Epidermal melanocyte (primary cell): Measurements from ENCODE around the gene PAGE4.

ENCODE experiments used
- DNase-seq: peaks from one replicate; pipeline ENCODE4 v3.0.0; 2011; ENCODE audit warnings: low spot score; ENCODE audit not compliant: insufficient read length

PAGE4 gene, protein sequence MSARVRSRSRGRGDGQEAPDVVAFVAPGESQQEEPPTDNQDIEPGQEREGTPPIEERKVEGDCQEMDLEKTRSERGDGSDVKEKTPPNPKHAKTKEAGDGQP

DNA sequence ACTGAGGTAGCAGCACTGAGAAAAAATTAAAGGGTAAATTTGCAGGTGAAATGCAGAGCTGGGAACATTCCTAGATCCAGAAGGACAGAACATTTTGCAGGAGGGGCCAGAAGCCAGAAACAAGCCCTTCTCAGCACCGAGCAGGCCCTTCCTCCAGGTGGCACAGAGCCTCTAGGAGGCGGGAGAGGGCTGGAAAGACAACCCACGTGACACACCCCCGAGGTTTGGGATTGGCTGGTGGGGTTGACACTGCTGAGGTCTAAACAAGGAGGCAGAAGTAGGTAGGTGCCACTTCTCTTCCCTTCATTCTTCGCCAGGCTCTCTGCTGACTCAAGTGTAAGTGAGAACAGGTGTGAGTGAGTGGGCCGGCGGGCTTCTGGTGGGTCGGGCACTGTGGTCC, at the start of gene PAGE4:
Gene PAGE4 (plus strand): TSS at position 288 of the 400 bp plus-strand sequence. CDS start 1,126 bp downstream, outside the sequence.
- no peak for DNase-seq

DNA sequence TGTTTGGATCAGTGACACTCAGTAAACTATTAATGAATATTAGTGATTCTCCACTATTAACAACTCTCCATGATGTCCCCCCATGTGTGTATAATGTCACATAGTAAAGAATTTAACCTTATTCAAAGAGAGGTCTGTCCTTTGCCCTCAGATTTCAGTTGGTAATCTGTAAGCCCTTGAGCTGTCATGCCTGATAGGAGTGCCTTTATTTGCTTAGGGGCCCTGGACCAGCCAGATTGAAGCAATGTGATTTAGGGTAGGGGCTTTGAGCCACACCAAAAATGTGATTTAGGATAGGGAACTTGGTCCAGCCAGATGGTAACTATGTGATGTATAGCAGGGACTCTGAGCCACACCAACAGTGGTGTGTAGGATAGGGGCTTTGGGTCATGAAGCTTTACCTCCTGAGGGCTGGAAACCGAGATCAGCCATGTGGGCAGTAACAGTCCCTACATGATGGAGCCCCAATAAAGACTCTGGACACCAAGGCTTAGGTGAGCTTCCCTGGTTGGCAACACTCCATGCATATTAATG, 44.3 kb upstream of the PAGE4 start:
- no peak for DNase-seq

DNA sequence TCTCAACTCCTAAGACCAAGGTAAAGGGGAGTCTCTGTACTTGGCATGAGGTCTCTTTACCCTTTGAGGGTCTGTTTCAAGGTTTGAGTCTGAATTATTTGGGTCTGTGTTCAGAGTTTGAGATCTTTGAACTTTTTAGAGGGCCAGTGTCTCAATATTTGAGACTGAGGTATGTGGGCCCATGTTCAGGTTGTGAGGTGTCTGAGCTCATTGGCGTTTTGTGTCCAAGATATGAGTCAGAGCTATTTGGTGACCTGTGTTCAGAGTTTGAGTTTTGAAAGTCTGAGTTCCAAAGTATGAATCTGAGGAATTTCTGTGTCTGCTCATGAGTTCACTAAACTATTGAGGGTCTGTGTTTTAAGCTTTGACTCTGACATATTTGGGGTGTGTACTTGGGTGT, 36.7 kb upstream of the PAGE4 start:
- no peak for DNase-seq

DNA sequence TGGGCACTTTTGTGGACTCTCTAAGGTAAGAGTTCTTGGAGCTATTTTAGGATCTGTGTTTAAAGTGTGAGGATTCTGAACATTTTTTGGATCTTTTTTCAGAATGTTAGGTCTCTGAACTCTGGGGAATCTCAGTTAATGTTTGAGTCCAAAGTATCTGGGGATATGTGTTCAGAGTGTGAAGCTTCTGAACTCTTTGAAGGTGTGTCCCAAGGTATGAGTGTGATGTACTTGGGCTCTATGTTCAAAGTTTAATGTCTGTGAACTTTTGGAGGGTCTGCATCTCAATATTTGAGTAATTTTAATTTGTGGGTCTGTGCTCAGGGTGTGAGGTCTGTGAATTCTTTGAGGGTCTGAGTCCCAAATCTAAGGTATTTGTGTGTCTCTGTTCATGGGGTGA, 35.4 kb upstream of the PAGE4 start:
- DNase-seq: no peak

DNA sequence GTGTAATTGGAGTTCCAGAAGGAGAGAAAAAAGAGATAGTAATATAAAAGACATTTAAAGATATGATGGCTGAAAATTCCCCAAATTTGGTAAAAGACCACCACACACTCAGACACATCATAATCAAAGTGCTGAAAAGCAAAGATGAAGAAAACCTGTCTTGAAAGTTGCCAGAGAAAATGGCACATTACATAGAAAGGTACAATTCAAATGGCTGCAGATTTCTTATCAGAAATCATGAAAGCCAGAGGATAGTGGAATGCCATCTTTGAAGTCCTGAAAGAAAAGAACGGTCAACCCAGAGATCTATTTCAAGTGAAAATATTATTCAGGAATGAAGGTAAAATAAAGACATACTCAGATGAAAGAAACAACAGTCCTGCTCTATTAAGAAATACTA, 29.3 kb upstream of the PAGE4 start:
- no peak for DNase-seq

DNA sequence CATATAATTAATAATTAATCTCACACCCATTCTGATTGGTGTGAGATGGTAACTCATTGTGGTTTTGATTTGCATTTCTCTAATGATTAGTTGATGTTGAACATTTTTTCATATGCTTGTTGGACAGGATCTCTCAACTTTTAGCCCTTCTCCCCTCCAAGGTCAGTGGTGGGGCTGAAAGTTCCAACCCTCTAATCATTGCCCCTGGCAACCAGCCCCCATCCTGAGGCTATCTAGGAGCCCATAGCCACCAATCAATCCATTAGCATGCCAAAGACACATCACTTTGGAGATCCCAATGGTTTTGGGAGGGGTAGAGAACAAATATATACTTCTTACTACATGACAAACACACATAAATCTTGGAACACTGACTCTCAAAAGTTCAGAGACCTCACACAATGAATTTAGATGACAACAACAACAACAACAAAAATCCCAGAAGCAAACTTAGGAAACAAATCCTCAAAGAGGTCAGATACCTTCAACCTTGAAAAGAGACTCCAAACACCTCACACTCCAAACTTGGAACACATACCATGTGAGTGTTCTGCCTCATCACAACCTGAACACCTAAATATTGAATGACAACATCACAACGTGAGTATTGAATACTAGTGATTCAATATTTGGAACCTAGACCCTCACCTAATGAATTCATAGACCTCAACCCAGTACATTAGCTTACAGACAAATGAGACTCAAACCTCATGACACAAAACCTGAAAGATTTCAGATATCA, 19.0 kb upstream of the PAGE4 start:
- no peak for DNase-seq

DNA sequence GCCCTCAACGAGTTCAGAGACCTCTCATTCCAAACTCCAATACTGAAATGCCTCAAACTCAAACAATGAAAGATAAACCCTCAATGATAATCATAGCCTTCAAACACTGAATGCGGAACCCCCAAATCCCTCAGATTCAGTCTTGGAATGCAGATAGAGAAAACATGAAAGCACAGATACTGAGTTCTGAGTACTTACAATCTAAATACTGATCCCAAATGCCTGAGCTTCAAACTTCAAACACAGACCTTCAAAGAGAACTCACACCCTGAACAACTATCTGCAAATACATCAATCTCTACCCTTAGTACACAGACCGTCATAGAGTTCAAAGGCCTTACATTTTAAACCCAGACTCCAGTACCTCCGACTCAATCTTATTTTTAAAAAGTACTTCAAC, 16.9 kb upstream of the PAGE4 start:
- no peak for DNase-seq

DNA sequence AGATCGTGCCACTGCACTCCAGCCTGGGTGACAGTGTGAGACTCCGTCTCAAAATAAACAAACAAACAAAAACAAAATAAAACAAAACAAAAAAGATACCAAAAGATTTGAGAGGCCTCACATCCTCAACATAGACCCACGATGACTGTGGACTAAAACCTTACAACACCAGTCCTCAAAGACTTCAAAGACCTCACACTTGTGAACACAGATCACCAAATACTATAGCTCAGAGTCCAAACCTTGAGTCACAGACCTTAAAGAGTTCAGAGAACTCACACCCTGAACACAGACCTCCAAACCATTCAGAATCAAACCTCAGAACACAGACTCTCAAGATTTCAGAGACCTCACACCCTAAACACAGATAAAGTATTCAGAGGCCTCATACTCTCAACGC, 12.7 kb upstream of the PAGE4 start:
- DNase-seq: no peak

DNA sequence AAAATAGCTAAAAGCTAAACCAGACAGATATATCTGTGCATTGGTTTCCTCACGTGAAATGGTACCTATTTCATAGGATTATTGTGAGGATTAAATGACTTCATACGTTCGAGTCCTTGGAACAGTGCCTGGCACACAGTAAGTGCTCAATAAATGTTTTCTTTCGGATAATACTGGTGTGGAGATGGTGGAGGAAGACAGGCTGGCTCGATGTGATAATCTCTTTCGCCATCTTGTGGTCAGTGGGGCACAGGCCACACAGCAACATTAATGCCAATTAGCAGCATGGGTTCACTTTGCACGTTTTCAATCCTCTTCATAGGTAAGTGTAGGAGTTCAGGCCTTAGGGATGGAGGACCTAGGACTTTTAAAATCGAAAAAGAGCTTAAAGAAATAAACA, 9.3 kb downstream of the PAGE4 start:
- DNase-seq: no peak

DNA sequence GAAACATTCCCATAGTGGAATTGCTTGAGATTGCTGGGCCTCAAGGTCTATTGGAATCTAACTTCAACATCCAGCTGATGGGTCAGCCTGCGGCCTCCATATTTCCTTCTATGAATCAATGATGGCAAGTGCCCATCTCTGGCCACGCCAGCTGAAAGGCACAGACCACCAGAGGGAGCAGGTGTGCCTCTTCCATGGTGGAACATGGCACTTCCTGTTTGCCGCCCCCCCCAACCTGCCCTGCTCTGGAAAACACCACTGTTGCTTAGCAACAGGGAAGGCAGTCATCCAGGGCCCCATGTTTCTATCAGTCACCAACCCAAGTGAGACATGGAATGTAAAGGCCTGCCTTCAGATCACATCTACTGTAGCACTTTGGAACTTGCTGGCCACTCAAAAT, 11.6 kb downstream of the PAGE4 start:
- DNase-seq: no peak

DNA sequence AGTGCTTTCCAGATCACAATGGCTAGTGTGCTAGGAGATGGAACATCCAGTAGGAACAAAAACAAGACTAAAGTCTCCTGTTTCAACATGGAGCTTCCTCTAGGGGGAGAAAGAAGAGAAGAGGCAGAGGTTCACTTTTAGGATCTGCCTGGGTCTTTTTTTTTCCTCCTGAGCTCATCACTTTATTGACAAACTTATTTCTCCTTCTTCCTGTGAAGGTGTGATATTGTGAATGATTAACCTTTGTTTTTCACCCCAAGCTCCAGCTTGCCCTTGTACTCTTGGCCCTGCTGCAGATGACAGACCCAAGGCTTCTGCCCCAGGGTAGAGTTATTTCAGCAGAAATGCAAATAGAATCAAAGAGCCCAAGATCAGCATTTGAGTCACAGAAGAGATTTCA, 13.5 kb downstream of the PAGE4 start:
- DNase-seq: no peak

DNA sequence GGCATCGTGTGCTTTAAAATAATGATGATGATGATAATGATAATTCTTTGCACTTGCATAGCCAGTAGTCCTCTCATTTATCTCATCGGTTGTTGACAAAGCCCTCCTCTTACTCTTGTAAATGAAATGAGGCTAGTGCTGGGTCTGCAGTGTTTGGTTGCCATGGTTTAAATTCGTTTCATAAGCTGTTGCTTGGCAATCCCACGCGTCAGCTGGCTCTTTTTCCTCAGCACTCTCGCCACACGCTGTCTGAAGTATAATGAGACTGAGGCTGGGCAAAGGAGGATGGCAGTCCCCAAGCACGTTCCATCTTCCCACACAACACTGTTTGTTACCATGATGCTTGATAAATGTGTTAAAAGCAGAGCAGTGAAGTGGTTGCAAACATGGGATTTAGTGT, 15.5 kb downstream of the PAGE4 start:
- DNase-seq: no peak

DNA sequence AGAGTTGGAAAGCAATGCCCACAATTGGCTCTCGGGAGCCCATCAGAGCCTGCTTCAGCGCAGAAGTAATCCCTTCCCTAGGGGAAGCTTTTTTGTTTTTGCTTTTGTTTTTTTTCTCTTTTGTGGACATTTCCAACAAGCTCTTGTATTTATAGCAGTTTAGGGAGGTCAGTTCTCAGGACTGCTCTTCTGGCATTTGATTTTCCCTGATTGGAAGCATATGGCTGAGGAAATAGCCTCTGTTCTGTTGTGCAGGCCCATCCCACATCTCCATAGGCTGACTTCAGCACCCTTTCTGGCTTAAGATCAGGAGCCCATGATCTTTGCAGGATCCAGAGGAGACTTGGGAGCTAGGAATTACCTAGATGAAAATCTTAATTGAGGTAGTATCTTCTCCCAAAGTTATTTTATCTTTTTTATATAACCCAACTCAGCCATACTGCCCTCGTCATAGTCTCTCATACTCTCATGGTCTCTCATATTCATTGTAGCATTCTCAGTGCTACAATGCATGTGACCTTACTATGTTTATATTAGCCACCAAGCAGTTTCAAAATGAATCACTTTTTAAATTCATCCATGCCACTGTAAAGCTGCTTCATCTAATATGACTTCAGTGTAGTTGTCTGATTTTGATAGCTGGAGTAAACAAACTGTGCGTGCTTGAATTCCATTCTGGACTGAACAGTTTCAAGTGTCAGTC, 16.7 kb downstream of the PAGE4 start:
- DNase-seq: no peak

DNA sequence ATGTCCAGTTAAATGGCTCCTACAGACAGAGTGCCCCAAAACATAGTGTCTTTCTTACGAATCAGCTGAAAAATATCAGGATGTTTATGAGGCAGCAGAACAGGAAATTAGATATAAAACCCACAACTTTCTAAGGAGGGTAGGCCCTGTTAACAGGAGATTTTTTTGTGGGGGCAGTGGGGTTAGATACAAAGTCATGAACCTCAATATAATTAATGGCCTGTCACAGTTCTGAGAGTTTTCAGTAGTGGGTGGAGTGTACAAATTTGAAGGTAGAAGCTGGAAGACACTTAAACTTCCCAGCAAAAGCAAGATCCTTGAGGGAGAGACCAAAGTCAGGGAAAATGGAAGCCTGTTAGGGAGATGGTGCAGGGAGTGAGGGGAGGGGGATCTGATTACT, 17.4 kb downstream of the PAGE4 start:
- no peak for DNase-seq

DNA sequence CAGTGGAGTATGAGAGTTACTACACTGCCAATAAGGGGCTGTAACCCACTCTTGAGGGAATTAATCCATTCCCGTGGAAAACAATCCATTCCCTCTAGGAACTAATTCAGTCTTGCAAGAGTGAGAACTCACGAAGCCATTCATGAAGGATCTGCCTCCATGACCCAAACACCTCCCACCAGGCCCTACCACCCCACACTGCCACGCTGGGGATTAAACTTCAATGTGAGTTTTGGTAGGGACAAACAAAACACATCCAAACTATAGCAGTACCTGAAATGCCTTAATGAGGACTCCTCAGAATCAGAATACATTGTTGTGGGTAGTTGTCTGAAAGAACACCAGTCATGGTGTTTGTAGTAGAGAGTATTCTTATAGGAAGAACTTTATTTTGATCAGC, 19.2 kb downstream of the PAGE4 start:
- no peak for DNase-seq

DNA sequence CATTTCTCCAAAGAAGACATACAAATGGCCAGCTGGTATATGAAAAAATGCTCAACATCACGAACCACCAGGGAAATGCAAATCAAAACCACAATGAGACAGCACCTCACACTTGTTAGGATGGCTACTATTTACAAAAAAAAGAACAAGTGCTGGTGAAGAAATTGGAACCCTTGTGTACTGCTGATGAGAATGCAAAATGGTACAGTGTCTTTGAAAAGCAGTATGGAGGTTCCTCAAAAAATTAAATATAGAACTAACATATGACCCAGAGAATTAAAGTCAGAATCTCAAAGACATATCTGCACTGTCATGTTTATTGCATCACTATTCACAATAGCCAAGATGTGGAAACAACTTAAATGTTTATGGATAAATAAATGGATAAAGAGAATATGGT, 20.9 kb downstream of the PAGE4 start:
- DNase-seq: no peak

DNA sequence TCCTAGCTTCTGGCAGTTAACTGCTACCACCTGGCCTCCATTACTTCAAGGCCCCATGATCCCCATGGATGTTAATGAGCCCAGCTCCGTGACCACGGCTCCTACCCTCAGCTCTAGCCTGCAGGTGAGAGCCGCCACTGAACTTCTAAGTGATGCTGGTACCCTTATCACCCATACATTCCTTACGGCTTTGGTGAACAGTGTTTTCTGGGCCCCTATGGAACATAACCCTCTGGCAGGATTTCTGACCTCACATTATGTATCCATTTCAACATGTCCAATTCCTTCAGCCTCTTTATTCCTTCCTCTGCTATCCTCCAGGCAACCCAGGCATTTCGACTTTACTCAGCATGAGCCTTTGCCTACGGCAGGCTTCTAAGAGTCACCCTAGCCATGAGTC, 24.6 kb downstream of the PAGE4 start:
- DNase-seq: no peak

DNA sequence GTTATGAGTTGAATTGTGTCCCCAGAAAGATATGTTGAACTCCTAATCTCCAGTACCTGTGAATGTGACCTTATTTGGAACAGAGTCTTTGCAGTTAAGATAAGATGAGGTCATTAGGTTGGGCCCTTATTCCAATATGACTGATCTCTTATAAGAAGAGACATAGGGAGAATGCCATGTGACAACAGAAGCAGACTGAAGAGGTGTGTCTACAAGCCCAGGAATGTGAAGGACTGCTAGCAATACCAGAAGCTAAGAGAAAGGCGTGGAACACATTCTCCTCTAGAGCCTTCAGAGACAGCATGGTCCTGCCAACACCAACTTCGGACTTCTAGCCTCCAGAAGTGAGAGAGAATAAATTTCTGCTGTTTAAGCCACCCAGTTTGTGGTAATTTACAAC, 27.7 kb downstream of the PAGE4 start:
- no peak for DNase-seq

DNA sequence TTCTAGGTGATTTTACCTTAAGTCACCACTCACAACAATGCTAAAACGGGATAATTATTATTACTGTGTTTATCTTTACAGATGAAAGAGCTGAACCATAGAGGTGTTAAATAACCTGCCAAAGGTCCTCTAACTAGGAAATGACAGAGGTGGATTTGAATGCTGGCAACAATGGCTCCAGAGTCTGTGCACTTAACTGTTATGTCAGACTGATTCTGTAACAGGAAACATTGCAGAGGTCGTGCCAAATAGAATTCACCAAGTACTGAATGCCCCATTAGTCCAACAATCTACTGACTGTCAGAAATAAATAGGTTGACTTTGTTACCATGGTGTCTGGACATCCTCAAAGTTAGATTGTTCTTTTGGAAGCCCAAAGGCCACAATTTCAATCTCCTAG, 29.2 kb downstream of the PAGE4 start:
- DNase-seq: no peak

DNA sequence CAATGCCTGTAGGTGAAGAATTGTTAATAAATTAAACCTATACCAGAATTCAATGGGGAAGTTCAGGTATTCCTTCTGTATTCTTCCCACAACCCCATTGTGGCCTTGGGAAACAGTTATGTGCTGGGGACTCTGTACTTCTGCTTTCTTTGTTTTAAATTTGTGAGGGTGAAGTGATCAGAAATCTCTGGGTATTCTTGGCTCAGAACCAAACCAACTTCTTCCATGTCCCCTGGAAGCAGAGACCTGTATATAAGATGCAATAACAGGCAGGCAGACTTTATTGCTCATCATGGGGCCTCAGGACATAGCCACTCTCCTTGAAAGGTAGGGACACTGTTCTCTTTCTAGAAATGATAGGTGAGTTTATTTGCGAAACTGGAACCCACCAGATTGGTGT, 30.4 kb downstream of the PAGE4 start:
- DNase-seq: no peak

DNA sequence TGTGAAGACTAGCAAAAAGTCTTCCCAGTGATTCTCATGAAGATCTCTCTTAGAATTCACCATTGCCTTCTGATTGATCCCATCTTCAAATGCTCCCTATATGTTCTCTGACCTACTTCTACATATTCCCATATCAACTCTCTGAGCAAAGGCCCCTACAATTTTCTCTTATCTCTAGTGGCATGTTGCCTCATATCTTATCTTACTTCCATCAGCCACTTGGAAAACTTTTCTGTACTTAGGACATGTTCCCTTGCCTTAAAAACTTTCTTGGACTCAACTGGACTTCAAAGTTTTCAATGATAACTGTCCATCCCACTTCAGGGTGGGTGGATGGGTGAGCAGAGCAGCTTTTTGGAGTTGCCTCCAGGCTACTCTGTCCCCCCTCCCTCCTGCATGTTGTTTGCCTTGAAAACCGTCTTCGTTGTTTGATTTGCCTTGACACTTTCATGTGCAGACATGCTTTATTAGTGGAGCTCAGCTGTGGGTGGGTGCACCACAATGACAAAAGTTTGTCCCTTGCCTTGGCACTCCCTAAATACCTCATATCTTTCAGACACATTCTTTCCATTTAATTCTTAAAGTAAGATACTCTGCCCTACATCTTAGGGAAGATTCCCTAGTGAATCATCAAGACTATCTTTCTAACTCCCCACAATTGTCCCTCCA, 31.9 kb downstream of the PAGE4 start:
- DNase-seq: no peak

DNA sequence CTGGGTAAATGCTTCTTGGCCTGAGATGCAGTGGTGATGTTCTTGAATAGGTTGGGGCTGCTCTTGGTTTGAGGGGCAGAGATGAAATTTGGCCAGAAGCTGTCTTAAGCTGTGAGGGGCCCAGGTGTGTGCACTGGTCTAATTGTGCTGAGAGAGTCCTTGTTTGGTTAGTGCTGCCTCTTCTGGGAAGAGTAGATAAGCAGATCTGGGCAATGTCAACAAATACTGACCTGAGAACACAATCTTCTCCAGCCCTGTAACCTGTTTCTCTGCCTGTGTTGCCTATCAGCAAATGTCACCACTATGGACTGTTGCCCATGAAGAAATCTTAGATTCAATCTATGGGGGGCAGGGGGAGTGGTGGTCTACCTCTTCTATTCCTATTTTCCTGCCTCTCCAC, 33.0 kb downstream of the PAGE4 start:
- DNase-seq: no peak
